Stimulated activated CD4-positive, alpha-beta T cell treated with anti-CD3 and anti-CD28 coated beads, Interleukin-2, amount 100 ng/mL, for 4 hours (primary cell): ENCODE data around the gene CSAG2.
"Not testable (repeated sequence)": the region's sequence is repeated elsewhere in the genome, so short reads cannot be mapped to it uniquely, and the experiment has no call there.

Experiments
- DNase-seq: peaks from one replicate; pipeline ENCODE4 v3.0.0-alpha.2; 2020; ENCODE audit warnings: low read depth

CSAG2 gene

DNA sequence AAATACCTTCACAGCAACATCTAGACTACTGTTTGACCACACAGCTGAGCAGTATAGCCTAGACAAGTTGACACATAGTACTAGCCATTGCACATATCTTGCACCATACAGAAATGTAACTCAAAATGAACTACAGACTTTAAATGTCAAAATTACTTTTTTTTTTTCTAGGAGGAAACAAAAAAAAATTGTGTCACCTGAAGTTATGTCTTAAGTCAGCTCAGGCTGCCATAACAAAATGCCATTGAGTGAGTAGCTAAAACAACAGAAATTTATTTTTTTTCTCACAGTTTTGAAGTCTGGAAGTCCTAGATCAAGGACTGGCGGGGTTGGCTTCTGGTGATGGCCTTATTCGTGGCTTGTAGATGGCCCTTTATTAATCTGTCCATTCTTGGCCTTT is at the start of gene CSAG2:
CSAG2 (minus strand) TSS at position 101 of the 400 bp plus-strand sequence. CDS start 161 bp downstream, outside the sequence.
- not testable (repeated sequence) for DNase-seq

DNA sequence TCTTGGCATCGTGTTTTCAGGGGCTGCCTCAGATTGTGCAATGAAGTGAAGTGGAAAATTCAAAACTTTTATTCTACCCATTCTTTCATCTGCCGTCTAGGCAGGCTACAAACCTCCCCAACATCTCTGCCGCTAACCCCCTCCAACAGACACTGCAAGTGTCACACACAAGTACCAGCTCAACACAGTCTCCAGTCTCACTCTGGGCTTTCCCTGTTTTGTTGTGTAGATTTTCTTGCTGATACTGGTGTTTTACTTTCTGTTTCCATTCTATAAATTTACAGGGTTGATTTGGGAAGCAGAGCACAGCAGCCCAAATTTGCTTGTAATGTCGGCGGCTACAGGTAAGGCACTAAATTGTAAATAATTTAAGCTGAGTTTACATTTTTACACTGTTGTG is 45.8 kb upstream of the CSAG2 start:
- DNase-seq, result not testable (repeated sequence)

- DNase-seq, result not testable (repeated sequence)
These were observed 44.9 kb upstream of the CSAG2 start, which contains the start of gene MAGEA2 for GRCh38 chrX:152753686-152754650. TSS of gene MAGEA2 (minus strand) at chrX:152753842. CDS start at chrX:152751363, 2,479 bp downstream.

DNA sequence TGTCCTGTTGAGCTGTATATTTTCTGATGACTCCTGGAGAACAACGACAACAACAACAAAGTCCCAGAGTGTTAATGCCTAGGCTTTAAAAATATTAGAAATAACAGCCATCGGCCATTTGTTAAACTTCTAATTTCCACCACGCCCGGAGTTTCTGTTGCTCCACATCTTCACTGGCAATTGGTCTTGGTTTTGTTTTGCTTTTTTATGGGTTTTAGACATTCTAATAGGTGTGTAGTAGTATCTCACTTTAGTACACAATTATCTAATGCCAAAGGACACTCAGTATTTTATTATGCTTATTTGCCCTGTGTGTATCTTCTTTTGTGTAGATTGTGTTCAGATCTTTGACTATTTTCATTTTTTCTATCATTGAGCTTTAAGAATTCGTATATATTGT is 29.5 kb upstream of the CSAG2 start:
- DNase-seq, result no peak

DNA sequence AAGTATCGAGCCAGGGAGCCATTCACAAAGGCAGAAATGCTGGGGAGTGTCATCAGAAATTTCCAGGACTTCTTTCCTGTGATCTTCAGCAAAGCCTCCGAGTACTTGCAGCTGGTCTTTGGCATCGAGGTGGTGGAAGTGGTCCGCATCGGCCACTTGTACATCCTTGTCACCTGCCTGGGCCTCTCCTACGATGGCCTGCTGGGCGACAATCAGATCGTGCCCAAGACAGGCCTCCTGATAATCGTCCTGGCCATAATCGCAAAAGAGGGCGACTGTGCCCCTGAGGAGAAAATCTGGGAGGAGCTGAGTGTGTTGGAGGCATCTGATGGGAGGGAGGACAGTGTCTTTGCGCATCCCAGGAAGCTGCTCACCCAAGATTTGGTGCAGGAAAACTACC is 27.5 kb upstream of the CSAG2 start:
- not testable (repeated sequence) for DNase-seq

DNA sequence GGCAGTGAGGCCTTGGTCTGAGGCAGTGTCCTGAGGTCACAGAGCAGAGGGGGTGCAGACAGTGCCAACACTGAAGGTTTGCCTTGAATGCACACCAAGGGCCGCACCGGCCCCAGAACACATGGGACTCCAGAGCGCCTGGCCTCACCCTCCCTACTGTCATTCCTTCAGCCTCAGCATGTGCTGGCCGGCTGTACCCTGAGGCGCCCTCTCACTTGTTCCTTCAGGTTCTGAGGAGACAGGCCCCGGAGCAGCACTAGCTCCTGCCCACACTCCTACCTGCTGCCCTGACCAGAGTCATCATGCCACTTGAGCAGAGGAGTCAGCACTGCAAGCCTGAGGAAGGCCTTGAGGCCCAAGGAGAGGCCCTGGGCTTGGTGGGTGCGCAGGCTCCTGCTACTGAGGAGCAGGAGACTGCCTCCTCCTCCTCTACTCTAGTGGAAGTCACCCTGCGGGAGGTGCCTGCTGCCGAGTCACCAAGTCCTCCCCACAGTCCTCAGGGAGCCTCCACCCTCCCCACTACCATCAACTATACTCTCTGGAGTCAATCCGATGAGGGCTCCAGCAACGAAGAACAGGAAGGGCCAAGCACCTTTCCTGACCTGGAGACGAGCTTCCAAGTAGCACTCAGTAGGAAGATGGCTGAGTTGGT is 26.9 kb upstream of the CSAG2 start:
- no peak for DNase-seq

DNA sequence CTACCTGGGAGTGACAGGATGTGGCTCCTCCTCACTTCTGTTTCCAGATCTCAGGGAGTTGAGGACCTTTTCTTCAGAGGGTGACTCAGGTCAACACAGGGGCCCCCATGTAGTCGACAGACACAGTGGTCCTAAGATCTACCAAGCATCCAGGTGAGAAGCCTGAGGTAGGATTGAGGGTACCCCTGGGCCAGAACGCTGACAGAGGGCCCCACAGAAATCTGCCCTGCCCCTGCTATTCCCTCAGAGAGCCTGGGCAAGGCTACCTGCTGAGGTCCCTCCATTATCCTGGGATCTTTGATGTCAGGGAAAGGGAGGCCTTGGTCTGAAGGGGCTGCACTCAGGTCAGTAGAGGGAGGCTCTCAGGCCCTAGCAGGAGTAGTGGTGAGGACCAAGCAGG is 26.0 kb upstream of the CSAG2 start:
- DNase-seq, result no peak

- not testable (repeated sequence) for DNase-seq
These were observed 25.2 kb upstream of the CSAG2 start for GRCh38 chrX:152734143-152734858.

GRCh38 chrX:152733261-152733975 is 24.3 kb upstream of the CSAG2 start, which contains the start of the genes CSAG1 and MAGEA12:
TSS of gene CSAG1 (minus strand) at chrX:152733721. CDS start at chrX:152732460, 1,261 bp downstream.
TSS of gene MAGEA12 (plus strand) at chrX:152733757. CDS start at chrX:152736162, 2,405 bp downstream.
- DNase-seq, result no peak

DNA sequence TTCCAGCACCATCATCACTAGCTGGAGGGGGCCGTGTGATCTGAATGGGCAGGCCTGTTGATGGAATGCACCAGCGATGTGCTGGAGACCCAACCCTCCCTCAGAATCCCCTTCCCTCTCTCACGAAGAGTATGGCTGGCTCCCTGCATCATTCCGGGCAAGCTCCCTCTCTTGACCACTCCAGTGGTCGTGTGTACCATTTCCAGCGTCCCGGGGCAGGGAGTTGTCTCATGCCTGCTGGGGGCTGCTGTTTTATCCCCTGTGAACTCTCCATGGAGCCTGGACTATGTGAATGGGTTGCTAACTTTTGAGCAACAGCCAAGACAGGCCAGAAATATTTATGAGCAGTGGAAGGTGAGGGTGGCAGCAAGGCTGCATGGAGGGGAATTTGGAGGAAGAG is 16.3 kb upstream of the CSAG2 start:
- DNase-seq, result no peak

DNA sequence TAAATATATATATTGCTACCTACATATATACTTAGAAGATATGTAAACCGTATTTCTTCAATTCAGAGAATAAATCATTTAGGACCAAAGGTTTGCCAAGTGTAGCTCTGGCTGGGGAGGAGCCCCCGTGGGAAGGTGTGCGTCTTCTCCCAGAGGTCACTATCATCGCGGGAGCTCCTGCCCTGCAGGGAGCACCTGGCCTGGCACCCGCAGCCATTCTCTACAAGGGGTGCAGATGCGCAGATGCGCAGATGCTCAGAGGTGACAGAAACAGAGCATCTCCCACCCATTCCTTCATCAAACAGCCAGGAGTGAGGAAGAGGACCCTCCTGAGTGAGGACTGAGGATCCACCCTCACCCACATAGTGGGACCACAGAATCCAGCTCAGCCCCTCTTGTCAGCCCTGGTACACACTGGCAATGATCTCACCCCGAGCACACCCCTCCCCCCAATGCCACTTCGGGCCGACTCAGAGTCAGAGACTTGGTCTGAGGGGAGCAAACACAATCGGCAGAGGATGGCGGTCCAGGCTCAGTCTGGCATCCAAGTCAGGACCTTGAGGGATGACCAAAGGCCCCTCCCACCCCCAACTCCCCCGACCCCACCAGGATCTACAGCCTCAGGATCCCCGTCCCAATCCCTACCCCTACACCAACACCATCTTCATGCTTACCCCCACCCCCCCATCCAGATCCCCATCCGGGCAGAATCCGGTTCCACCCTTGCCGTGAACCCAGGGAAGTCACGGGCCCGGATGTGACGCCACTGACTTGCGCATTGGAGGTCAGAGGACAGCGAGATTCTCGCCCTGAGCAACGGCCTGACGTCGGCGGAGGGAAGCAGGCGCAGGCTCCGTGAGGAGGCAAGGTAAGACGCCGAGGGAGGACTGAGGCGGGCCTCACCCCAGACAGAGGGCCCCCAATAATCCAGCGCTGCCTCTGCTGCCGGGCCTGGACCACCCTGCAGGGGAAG is 5.0 kb upstream of the CSAG2 start, which contains the start of gene MAGEA2B:
MAGEA2B (plus strand) TSS at position 814 of the 973 bp plus-strand sequence. CDS start 2,479 bp downstream, outside the sequence.
- DNase-seq, result not testable (repeated sequence)

DNA sequence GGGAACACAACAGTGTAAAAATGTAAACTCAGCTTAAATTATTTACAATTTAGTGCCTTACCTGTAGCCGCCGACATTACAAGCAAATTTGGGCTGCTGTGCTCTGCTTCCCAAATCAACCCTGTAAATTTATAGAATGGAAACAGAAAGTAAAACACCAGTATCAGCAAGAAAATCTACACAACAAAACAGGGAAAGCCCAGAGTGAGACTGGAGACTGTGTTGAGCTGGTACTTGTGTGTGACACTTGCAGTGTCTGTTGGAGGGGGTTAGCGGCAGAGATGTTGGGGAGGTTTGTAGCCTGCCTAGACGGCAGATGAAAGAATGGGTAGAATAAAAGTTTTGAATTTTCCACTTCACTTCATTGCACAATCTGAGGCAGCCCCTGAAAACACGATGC is 4.1 kb upstream of the CSAG2 start:
- DNase-seq, result not testable (repeated sequence)

GRCh38 chrX:152706500-152706899 is 2.6 kb downstream of the CSAG2 start:
- DNase-seq, result not testable (repeated sequence)

DNA sequence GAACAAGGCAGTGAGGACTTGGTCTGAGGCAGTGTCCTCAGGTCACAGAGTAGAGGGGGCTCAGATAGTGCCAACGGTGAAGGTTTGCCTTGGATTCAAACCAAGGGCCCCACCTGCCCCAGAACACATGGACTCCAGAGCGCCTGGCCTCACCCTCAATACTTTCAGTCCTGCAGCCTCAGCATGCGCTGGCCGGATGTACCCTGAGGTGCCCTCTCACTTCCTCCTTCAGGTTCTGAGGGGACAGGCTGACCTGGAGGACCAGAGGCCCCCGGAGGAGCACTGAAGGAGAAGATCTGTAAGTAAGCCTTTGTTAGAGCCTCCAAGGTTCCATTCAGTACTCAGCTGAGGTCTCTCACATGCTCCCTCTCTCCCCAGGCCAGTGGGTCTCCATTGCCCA is 8.7 kb downstream of the CSAG2 start:
- DNase-seq, result not testable (repeated sequence)

GRCh38 chrX:152697952-152698931 is 10.8 kb downstream of the CSAG2 start, which contains the start of gene MAGEA3:
TSS of gene MAGEA3 (plus strand) at chrX:152698794. CDS start at chrX:152700833, 2,039 bp downstream.
- not testable (repeated sequence) for DNase-seq

DNA sequence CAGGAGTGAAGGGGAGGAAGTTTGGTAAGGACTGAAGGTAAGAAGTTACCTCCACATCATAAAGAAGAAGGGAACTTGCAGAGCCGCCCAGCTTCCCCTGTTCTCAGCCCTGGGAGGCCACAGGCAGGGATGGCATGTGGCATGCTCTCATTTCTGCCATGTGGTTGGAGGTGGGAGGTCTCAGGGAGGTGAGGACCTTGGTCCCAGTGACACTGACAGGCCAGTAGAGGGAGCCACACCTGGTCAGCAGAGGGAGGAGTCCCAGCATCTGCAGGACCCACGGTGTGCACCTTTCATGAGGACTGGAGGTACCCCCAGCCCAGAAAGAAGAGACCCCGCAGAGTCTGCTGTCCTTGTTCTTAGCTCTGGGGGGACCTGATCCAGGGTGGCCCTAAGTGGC is 28.1 kb downstream of the CSAG2 start:
- DNase-seq, result not testable (repeated sequence)

GRCh38 chrX:152674652-152675051 is 34.4 kb downstream of the CSAG2 start:
- DNase-seq, result not testable (repeated sequence)

- no peak for DNase-seq
These were observed 34.9 kb downstream of the CSAG2 start for GRCh38 chrX:152674135-152674534.

DNA sequence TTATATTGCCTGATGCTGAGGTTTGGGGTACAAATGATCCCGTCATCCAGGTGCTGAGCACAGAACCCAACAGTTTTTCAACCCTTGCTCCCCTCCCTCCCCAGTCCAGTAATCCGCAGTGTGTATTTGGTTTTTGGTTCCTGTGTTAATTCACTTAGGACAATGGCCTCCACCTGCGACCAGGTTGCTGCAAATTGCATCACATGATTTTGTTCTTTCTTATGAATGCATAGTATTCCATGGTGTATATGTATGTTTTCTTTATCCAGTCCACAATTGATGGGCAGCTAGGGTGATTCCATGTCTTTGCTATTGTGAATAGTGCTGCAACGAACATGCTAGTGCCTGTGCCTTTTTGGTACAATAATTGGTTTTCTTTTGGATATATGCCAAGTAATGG is 46.0 kb downstream of the CSAG2 start:
- DNase-seq, result no peak
